HG03354 (cell line): ENCODE measurements around the gene ST6GALNAC1.

Experiments
- ATAC-seq: cut with Tn5 transposase; IDR thresholded peaks from one replicate; pipeline ENCODE4 v1.9.1; 2021; ENCODE audit warnings: mild to moderate bottlenecking; ENCODE audit not compliant: unreplicated experiment, poor library complexity, severe bottlenecking

Gene ST6GALNAC1

DNA sequence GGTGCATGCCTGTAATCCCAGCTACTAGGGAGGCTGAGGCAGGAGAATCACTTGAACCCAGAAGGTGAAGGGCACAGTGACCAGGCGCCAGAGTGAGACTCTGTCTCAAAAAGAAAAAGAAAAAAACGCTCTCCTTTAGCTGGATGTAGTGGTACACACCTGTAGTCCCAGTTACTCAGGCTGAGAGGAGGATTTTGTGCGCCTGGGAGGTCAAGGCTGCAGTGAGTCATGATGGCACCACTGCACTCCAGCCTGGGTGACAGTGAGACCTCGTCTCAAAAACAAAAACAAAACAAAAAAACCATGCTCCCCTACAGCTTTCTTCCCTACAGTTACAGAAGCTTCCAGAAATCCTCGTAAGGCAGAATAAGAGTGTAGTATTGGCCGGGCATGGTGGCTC, 33.1 kb upstream of the ST6GALNAC1 start:
- no peak for ATAC-seq

DNA sequence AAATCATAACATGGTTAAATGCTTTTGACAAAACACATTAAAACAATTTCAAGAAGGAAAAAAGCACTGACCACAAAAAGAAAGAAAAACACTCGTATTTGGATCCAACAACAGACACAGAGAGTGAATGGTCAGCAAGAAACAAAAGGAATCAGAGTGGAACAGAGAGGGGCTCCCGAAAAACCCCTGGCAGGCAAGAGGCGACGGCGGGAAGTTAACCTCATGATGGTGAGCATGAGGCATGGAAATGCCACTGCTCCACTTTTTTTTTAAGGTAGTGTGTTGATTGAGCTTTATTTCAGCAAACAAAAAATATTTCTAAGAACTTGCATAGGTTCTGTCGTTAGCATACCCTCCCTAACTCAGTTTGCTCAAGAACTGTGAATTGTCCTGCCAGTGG, 32.1 kb upstream of the ST6GALNAC1 start:
- no peak for ATAC-seq

- no peak for ATAC-seq
Measured at GRCh38 chr17:76674600-76674999, 31.0 kb upstream of the ST6GALNAC1 start.

DNA sequence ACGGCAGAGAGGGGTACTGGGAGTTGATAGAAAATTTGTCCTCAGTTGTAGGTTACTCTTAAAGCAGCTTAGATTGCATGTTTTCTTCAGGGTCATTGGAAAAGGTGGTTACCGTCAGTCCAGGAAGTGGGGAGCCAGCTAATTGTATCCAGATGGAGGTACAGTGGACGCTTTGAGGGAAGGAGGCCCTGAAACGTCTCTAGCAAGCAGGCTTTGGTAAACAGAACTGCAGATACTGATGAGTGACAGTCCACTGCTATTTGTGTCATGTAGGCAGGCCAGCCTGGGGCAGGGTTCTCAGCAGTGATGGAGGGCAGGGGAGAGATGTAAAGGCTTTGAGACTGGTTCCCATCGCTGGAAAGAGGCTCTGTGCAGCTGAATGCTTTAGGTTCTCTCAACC, 30.2 kb upstream of the ST6GALNAC1 start:
- ATAC-seq, result no peak

DNA sequence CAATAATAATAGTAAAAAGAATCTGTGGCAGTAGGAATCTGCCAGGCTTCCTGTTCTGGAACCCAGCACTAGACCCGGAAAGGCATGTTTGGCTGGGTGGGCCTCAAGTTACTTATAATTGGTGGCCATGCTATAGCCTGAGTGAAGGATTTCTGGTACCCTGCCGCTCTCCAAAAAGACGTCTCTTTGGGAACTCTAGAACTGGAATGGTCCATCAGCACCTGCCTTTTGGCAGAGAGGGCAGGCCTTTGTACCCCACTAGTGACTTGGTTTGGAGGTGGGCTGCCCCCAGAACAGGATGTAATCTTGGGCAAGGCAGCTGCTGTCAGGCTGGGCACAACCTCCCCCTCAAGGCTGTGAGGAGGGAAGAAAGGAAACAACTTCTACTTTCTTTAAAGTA, 29.3 kb upstream of the ST6GALNAC1 start:
- no peak for ATAC-seq

DNA sequence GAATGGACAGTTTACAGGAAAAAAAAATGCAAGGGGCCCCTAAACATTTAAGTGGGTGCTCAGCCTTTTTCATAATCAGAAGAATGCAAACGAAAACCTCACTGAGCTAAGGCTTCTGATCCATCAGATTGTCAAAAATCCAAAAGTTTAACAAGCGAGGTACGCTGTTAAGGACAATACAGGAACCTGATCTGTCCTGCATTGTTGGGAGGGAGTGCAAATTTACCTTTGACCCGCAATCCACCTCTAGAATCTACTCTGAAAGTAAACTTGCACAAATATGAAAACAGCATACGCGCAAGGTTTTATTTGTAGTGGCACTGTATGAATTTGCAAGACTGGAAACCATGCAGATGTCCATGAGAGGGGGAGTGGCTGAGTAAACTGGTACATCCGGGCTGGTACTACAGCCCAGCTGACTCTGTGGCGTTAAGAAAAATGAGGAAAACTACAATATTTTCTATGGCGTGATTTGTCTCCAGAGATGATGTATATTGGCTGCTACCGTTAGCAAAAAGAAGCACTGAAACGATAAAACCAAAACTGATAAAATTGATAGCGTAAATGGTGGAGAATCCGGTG, 28.8 kb upstream of the ST6GALNAC1 start:
- no peak for ATAC-seq

DNA sequence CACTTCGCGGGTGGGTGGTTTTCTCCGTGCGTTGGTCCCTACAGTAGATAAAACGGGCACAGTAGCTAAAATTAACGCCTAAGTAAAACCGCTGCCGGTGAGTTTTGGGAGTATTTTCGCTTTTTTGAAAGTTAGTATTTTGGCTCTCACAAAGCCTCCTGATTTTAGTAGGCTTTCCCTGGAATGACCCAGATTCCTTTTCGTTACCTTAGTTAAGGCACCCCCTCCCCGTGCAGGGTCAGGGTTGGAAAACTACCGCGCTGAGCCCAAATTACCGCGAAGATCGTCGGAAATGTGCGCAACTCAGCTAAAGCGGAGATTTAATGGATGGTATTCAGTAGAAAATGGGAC, 28.3 kb upstream of the ST6GALNAC1 start:
- ATAC-seq, result no peak

- ATAC-seq, result peak; percentile 99
Measured at GRCh38 chr17:76671123-76671911, 27.8 kb upstream of the ST6GALNAC1 start.

- no peak for ATAC-seq
Measured at GRCh38 chr17:76670718-76671122, 27.2 kb upstream of the ST6GALNAC1 start.

- ATAC-seq, result no peak
Measured at GRCh38 chr17:76670020-76670717, 26.6 kb upstream of the ST6GALNAC1 start.

GRCh38 chr17:76667786-76668453, 24.4 kb upstream of the ST6GALNAC1 start:
- ATAC-seq, result no peak

- no peak for ATAC-seq
Measured at GRCh38 chr17:76667491-76667755, 23.9 kb upstream of the ST6GALNAC1 start.

GRCh38 chr17:76660656-76661042, 17.1 kb upstream of the ST6GALNAC1 start:
- no peak for ATAC-seq

GRCh38 chr17:76659928-76660655, 16.5 kb upstream of the ST6GALNAC1 start:
- ATAC-seq, result no peak

DNA sequence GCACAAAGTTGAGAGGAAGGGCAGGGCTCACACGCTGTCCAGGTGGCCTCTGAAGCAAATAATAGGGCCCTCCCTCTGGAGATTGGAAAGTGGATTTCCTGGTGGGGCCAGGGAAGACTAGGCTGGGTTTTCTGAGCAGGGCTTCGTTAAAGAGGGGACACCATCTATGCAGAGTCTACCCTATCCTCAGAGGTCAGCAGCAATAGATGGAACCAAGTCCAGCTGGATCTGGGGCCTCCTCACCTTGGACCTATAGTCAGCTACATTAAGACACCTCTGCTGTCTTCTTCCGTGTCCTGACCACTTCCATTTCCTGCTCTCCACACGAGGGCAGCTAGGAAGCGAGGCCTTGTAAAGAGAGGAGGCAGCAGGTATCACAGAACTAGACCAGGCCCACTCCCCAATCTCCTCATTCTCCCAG, 14.7 kb upstream of the ST6GALNAC1 start:
- no peak for ATAC-seq

GRCh38 chr17:76657505-76658241, 14.1 kb upstream of the ST6GALNAC1 start:
- ATAC-seq, result no peak

DNA sequence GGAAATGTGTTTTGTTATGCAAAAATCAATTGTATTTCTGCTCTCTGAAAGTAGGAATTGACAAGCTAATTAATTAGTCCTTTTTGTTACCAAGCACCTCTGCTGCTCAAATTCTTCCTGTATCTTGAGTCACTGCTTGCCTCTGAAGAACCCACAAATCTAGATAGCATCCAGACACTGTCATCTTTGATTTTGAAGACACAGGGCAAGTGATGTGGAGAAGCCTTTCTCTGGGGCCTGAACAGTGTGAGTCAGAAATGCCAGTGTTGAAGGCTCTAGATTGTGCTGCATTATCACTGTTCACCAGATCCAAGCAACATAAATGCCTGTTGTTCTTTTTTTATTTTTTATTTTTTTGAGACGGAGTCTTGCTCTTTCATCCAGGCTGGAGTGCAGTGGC, 10.9 kb upstream of the ST6GALNAC1 start:
- ATAC-seq, result no peak

- ATAC-seq, result no peak
Measured at GRCh38 chr17:76650504-76650903, 6.9 kb upstream of the ST6GALNAC1 start.

DNA sequence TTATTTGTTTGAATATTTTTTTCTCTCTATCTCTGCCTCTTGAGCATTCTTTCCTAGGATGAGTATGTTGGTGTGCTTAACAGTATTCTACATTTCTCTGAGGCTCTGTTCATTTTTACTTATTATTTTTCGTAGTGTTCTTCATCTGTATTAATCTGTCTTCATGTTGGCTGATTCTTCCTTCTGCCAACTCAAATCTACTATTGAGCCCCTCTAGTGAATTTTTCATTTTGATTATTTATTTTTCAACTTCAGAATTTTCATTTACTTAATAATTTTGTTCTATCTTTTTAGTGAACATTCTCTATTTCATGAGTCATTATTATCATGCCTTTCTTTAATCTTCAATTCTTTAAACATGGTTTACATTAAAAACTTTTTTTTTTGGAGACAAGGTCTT, 3.2 kb upstream of the ST6GALNAC1 start:
- ATAC-seq, result no peak

DNA sequence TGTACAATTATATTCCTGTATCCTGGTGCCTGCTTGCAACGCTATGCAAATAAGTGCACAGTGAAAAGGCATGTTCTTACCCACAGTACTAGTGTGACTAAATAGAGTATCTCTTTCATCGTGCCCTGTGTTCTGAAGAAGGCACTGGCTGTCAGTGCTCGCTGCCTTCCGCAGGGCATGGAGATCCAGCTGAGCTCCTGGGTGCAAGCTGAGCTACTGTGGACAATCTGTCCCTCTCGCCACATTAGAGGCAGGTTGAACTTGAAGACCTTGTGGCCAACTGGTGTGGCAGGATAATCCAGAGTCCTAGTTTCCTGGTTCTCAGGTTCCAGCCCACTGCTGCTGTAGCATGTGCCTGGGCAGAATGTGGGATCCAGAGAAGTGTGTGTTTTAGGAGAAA, 1.9 kb upstream of the ST6GALNAC1 start:
- ATAC-seq, result no peak
